Measurements from ENCODE around the gene CST6. TPM values are rescaled to one million over a fixed set of nuclear protein-coding genes. Genes with fewer than 3 reads are reported as not detected.

Gene CST6
- total RNA-seq (2022) (21.5 and 27.2 TPM in 2 replicates), Bru-seq, nascent RNA (percentile 41 among the genes with signal in this experiment), BruChase-seq, experiment 1, labeled RNA remaining after a 6-hour chase (percentile 66 among the genes with signal in this experiment), BruChase-seq, experiment 2, labeled RNA remaining after a 2-hour chase (percentile 56 among the genes with signal in this experiment)
- long read RNA-seq, transcript CST6-201 (3 exons, 759 nt), result major isoform, 37 of 37 reads
- long read RNA-seq, partial matches to known transcripts, result 0 of 37 reads
- long read RNA-seq, other reads (novel, unspliced or antisense), result 0 of 37 reads

DNA sequence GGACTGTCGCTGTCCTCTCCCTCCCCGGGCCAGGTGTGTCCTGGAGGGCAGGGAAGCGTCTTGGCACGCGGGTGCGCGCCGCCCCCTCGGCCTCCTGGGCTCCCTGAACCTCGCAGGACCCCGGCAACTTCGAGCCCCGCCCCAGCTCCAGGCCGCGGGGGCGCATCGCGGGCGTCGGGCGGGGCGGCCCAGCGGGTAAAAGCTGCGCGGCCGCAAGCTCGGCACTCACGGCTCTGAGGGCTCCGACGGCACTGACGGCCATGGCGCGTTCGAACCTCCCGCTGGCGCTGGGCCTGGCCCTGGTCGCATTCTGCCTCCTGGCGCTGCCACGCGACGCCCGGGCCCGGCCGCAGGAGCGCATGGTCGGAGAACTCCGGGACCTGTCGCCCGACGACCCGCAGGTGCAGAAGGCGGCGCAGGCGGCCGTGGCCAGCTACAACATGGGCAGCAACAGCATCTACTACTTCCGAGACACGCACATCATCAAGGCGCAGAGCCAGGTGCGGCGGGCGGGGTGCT, at the start of gene CST6:
Gene CST6, plus strand, starts transcription at position 224 of the 519 bp plus-strand sequence. Its CDS starts 37 bp downstream, at position 261.
- peaks cover 43% of the 10 kb centered on the region for H3K36me3 Mint-ChIP-seq (ENCODE audit: insufficient read depth, unreplicated experiment)
- intact Hi-C loops (cut with micrococcal nuclease; ENCODE audit: unreplicated experiment), result loop anchor here (1.0 kb wide), 1 partner anchor 10 kb away; the partner anchor contains the start of genes BANF1 and EIF1AD
- peak within 1 kb of the TSS; percentile 63 for H3K27ac Mint-ChIP-seq (ENCODE audit: unreplicated experiment)
- DNase-seq, result peak; percentile 37
- TF ChIP-seq, protein P1, sequence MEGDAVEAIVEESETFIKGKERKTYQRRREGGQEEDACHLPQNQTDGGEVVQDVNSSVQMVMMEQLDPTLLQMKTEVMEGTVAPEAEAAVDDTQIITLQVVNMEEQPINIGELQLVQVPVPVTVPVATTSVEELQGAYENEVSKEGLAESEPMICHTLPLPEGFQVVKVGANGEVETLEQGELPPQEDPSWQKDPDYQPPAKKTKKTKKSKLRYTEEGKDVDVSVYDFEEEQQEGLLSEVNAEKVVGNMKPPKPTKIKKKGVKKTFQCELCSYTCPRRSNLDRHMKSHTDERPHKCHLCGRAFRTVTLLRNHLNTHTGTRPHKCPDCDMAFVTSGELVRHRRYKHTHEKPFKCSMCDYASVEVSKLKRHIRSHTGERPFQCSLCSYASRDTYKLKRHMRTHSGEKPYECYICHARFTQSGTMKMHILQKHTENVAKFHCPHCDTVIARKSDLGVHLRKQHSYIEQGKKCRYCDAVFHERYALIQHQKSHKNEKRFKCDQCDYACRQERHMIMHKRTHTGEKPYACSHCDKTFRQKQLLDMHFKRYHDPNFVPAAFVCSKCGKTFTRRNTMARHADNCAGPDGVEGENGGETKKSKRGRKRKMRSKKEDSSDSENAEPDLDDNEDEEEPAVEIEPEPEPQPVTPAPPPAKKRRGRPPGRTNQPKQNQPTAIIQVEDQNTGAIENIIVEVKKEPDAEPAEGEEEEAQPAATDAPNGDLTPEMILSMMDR (IDR thresholded peaks at IDR 0.05; ENCODE audit: unreplicated experiment), result no peak
- TSS peak; percentile 51 for BruUV-seq (replicated peaks)
- H3K27me3 Mint-ChIP-seq (ENCODE audit: unreplicated experiment), result no peaks in the 10 kb centered on the region
- peak within 1 kb of the TSS; percentile 57 for H3K4me3 Mint-ChIP-seq (ENCODE audit: low read depth, unreplicated experiment)
- H3K9me3 Mint-ChIP-seq (ENCODE audit: low read depth, unreplicated experiment), result no peaks in the 10 kb centered on the region
- CTCF ChIA-PET, result interaction anchor here (0.6 to 1.3 kb wide), 7 partner anchors 9 to 127 kb away, joined by 3 to 10 read pairs (median 4); partner anchors contain the start of genes BANF1, EIF1AD and SF3B2
- H3K4me1 Mint-ChIP-seq (ENCODE audit: low read depth, unreplicated experiment), result peaks cover 35% of the 10 kb centered on the region

DNA sequence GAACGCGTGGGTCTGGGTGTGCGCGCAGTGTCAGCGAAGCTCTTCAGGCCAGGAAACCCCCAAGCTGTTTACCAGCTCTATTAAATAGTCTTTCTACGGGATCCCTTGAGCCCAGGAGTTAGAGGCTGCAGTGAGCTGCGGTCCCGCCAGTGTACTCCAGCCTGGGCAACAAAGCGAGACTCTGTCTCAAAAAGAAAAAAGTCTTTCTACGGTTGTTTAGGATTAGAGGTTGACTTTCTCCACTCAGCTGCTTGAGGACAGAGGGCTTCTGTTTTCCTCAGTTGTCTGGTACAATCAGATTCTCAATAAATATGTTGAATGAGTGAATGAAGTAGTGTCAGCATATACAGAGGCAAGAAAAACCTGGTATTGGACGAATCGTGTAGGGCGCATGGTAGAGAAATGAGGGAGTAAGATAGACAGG, 49.7 kb upstream of the CST6 start:
- intact Hi-C loops (cut with micrococcal nuclease; ENCODE audit: unreplicated experiment), result no loop called here
- CTCF ChIA-PET, result interaction anchor here (0.6 to 1.0 kb wide), 2 partner anchors 39 to 74 kb away, joined by 3 read pairs; partner anchors contain the start of gene FIBP
- Mint-ChIP-seq H3K27ac (ENCODE audit: unreplicated experiment) (peak overlapping the region; percentile 78), H3K4me3 (ENCODE audit: low read depth, unreplicated experiment) (peak overlapping the region; percentile 85), H3K36me3 (ENCODE audit: insufficient read depth, unreplicated experiment) (peaks cover 57% of the 10 kb centered on the region), H3K9me3 (ENCODE audit: low read depth, unreplicated experiment) (no peaks in the 10 kb centered on the region), H3K4me1 (ENCODE audit: low read depth, unreplicated experiment) (peaks cover 17% of the 10 kb centered on the region), H3K27me3 (ENCODE audit: unreplicated experiment) (no peaks in the 10 kb centered on the region)
- no peak for DNase-seq
- TSS peak; percentile 67 for BruUV-seq (replicated peaks)
- TF ChIP-seq, protein P1 (IDR thresholded peaks at IDR 0.05; ENCODE audit: unreplicated experiment), result no peak

DNA sequence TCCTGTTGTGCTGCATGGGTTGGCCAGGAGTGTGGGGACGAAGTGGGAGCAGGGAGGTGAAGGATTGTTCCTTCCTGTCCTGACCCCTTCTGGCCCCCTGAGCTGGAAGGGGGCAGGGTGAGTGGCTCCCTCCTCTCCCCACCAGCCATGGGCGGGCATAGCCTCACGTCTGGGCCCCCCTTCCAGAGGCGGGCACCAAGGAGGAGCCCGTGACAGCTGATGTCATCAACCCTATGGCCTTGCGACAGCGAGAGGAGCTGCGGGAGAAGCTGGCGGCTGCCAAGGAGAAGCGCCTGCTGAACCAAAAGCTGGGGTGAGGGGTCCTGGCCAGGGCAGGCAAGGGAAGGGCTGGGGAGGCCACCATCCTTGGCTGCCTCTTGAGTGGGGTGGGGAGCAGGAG, 46.9 kb upstream of the CST6 start:
- peaks cover 63% of the 10 kb centered on the region for H3K36me3 Mint-ChIP-seq (ENCODE audit: insufficient read depth, unreplicated experiment)
- TF ChIP-seq, protein P1 (IDR thresholded peaks at IDR 0.05; ENCODE audit: unreplicated experiment), result no peak
- DNase-seq, result no peak
- no peaks in the 10 kb centered on the region for H3K9me3 Mint-ChIP-seq (ENCODE audit: low read depth, unreplicated experiment)
- intact Hi-C loops (cut with micrococcal nuclease; ENCODE audit: unreplicated experiment), result no loop called here
- H3K4me3 Mint-ChIP-seq (ENCODE audit: low read depth, unreplicated experiment), result no peak overlapping the region
- CTCF ChIA-PET, result no interaction called here
- no TSS peak for BruUV-seq (replicated peaks)
- H3K4me1 Mint-ChIP-seq (ENCODE audit: low read depth, unreplicated experiment), result peaks cover 17% of the 10 kb centered on the region
- H3K27ac Mint-ChIP-seq (ENCODE audit: unreplicated experiment), result no peak overlapping the region
- H3K27me3 Mint-ChIP-seq (ENCODE audit: unreplicated experiment), result no peaks in the 10 kb centered on the region

DNA sequence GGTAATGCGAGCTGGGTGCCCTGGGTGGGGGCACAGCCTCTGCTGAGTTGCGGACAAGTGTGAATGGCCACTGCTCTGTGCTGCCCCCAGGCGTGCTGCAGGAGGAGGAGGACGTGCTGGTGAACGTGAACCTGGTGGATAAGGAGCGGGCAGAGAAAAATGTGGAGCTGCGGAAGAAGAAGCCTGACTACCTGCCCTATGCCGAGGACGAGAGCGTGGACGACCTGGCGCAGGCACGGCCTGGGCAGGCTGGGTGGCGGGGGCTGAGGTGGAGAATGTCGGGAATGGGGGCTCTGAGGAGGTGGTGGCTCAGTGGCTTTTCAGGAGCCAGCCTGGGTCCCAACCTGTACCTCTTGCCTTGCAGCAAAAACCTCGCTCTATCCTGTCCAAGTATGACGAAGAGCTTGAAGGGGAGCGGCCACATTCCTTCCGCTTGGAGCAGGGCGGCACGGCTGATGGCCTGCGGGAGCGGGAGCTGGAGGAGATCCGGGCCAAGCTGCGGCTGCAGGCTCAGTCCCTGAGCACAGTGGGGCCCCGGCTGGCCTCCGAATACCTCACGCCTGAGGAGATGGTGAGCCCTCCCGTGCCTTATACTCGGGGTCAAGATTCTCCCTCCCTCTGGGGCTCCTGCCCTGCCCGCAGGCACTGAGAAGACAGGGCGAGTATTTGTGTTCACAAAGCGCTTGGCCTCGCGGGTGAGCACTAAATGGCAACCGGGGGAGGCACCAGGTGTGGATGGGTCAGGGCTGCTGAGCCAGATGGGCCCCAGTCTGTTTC, 45.6 kb upstream of the CST6 start:
- TF ChIP-seq, protein P1 (IDR thresholded peaks at IDR 0.05; ENCODE audit: unreplicated experiment), result no peak
- H3K27me3 Mint-ChIP-seq (ENCODE audit: unreplicated experiment), result no peaks in the 10 kb centered on the region
- no peak overlapping the region for H3K4me3 Mint-ChIP-seq (ENCODE audit: low read depth, unreplicated experiment)
- no peak for DNase-seq
- BruUV-seq (replicated peaks), result no TSS peak
- CTCF ChIA-PET, result interaction anchor here (0.5 kb wide), 1 partner anchor 23 kb away, joined by 3 read pairs; no protein-coding TSS in a partner anchor
- no peak overlapping the region for H3K27ac Mint-ChIP-seq (ENCODE audit: unreplicated experiment)
- peaks cover 55% of the 10 kb centered on the region for H3K36me3 Mint-ChIP-seq (ENCODE audit: insufficient read depth, unreplicated experiment)
- intact Hi-C loops (cut with micrococcal nuclease; ENCODE audit: unreplicated experiment), result no loop called here
- no peaks in the 10 kb centered on the region for H3K9me3 Mint-ChIP-seq (ENCODE audit: low read depth, unreplicated experiment)
- peaks cover 17% of the 10 kb centered on the region for H3K4me1 Mint-ChIP-seq (ENCODE audit: low read depth, unreplicated experiment)

Measured in Calu3 (cell line).